RWPE2 (cell line): Measurements from ENCODE around the gene CENPVL1.
"Not testable (repeated sequence)": the region's sequence is repeated elsewhere in the genome, so short reads cannot be mapped to it uniquely, and the experiment has no call there.

Experiments used
- ATAC-seq: fragments of 200-7000 bp; cut with Tn5 transposase; 3 replicates; pipeline ENCODE4 v1.9.1; 2021; ENCODE audit warnings: low read depth
- DNase-seq: peaks from one replicate; pipeline ENCODE4 v3.0.0-alpha.2; 2020; ENCODE audit warnings: low spot score
- H3K27ac ChIP-seq: fragments of 450-650 bp; 2 replicates; pipeline ENCODE4 v1.5.1; 2017; ENCODE audit warnings: mild to moderate bottlenecking; ENCODE audit not compliant: poor library complexity, severe bottlenecking
- H3K27me3 ChIP-seq: fragments of 250-450 bp; sonication (Bioruptor Pico); 2 replicates; pipeline ENCODE4 v1.5.1; 2021; ENCODE audit warnings: mild to moderate bottlenecking, moderate library complexity; ENCODE audit not compliant: insufficient read depth, poor library complexity, severe bottlenecking
- H3K36me3 ChIP-seq: fragments of 250-450 bp; sonication (Bioruptor Pico); 2 replicates; pipeline ENCODE4 v1.5.1; 2020; ENCODE audit warnings: low read depth, mild to moderate bottlenecking, moderate library complexity
- H3K4me1 ChIP-seq: fragments of 250-450 bp; sonication (Bioruptor Pico); 2 replicates; pipeline ENCODE4 v1.5.1; 2021; ENCODE audit warnings: mild to moderate bottlenecking, moderate library complexity; ENCODE audit not compliant: insufficient read depth, poor library complexity, severe bottlenecking
- H3K4me3 ChIP-seq: fragments of 250-450 bp; sonication (Bioruptor Pico); 2 replicates; pipeline ENCODE4 v1.5.1; 2021; ENCODE audit warnings: mild to moderate bottlenecking, moderate library complexity; ENCODE audit not compliant: severe bottlenecking
- H3K9me3 ChIP-seq: fragments of 250-450 bp; sonication (Bioruptor Pico); 2 replicates; pipeline ENCODE4 v1.5.1; 2021; ENCODE audit warnings: mild to moderate bottlenecking, moderate library complexity; ENCODE audit not compliant: severe bottlenecking
- TF ChIP-seq, protein P1 (sequence below): fragments of 450-650 bp; IDR thresholded peaks from one replicate; pipeline ENCODE4 v1.5.1; 2017; ENCODE audit warnings: mild to moderate bottlenecking, moderate library complexity; ENCODE audit not compliant: poor library complexity, severe bottlenecking

CENPVL1 gene

DNA sequence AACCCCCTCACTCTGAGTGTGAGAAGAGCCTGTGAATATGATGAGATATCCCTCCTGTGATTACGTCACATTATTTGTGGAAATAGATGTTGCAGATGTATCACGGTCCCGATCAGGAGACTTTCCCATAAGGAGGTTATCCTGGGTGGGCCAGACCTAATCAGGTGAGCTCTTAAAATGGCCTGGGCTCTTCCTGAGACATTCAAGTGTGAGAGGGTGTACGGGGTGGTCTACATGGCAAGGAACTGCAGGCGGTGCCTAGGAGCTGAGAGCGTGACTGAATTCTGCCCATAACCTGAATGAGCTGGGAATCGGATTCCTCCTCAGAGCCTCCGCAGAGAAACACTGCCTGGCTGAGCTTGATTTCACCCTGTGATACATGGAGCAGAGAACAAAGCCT, 12.9 kb upstream of the CENPVL1 start:
- TF ChIP-seq, protein P1, sequence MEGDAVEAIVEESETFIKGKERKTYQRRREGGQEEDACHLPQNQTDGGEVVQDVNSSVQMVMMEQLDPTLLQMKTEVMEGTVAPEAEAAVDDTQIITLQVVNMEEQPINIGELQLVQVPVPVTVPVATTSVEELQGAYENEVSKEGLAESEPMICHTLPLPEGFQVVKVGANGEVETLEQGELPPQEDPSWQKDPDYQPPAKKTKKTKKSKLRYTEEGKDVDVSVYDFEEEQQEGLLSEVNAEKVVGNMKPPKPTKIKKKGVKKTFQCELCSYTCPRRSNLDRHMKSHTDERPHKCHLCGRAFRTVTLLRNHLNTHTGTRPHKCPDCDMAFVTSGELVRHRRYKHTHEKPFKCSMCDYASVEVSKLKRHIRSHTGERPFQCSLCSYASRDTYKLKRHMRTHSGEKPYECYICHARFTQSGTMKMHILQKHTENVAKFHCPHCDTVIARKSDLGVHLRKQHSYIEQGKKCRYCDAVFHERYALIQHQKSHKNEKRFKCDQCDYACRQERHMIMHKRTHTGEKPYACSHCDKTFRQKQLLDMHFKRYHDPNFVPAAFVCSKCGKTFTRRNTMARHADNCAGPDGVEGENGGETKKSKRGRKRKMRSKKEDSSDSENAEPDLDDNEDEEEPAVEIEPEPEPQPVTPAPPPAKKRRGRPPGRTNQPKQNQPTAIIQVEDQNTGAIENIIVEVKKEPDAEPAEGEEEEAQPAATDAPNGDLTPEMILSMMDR = no peak
- no peak for ATAC-seq
- no peak overlapping the region for H3K4me3 ChIP-seq

DNA sequence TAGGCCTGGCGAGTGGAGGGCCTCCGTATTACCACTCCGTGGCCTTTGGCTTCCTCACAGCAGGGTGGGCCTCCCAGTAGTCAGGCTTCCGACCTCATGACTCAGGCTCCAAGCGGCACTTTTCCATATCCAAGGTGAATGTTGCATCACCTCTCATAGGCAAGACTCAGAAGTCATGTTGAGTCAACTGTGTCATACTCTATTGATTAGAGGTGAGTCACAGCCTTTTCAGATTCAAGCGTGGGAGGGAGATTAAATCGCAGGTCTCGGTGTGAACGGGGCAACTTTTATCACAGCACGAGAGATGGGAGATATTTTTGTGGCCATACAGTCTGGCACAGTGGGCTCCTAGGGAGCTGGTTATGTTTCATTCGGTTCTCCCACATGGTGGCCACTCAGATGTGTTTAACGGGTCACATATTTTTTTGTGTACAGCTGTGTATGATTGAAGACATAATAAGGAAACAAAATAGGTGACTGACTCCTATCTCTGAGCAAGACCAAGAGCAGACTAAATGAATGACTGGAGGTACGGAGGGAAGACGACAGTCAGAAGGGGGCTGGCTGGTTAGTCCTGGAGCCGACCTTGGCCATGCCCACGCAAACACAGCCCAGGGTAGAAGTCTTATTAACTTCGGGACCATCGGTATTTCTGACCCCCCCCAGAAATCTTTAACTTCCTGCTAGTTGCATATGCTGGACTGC, 2.8 kb downstream of the CENPVL1 start:
- not testable (repeated sequence) for H3K9me3 ChIP-seq, H3K27ac ChIP-seq, DNase-seq, H3K4me1 ChIP-seq, H3K4me3 ChIP-seq, H3K36me3 ChIP-seq, H3K27me3 ChIP-seq
- ATAC-seq = peak; percentile 68

More for the DNA sequence above, 12.9 kb upstream of the CENPVL1 start:
- no peak overlapping the region for H3K27ac ChIP-seq
- no peaks in the 10 kb centered on the region for H3K36me3 ChIP-seq
- H3K9me3 ChIP-seq = no peaks in the 10 kb centered on the region
- no peak for DNase-seq
- no peaks in the 10 kb centered on the region for H3K27me3 ChIP-seq
- no peaks in the 10 kb centered on the region for H3K4me1 ChIP-seq

DNA sequence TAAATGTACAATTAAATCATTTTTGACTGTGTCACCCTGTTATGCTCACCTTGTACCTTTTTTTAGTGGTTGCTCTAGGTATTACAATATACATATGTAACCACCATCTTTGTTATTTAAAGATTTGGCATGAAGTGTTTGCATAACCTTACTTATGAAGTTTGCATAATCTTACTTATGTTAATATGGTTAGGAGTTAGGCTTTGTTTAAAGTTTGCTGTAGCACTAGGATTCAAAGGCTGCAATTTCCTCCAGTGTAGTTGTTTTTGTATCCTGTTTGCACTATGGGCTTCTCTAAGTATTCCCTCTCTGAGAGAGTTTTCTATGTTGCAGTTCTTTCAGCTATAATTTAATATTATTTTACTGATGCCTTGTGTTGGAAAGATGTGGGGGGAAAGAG, 17.9 kb downstream of the CENPVL1 start:
- no peaks in the 10 kb centered on the region for H3K4me1 ChIP-seq
- H3K4me3 ChIP-seq = no peak overlapping the region
- no peaks in the 10 kb centered on the region for H3K9me3 ChIP-seq
- no peak overlapping the region for H3K27ac ChIP-seq
- H3K27me3 ChIP-seq = no peaks in the 10 kb centered on the region
- ATAC-seq (no peak), DNase-seq (no peak)
- TF ChIP-seq, protein P1 = no peak
- no peaks in the 10 kb centered on the region for H3K36me3 ChIP-seq

DNA sequence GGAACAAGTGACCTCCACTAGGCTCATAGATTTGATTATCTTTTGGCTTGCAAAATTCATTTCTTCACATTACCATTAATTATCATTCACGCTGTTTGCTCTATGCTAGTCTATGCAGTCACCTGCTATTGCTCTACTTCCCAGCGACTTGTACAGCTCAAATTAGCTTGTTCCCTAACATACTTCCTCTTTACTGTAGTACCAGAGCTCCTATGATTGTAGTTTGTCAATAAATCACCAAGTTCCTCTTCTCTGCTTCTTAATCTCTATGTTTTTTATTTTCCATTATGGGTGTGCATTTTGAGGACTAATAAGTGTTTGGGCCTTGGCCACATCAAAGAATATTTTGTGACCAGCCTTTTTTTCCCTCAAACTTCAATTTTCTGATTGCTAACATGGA, 26.8 kb downstream of the CENPVL1 start:
- DNase-seq (no peak), ATAC-seq (no peak)
- TF ChIP-seq, protein P1 = no peak
- H3K9me3 ChIP-seq = no peaks in the 10 kb centered on the region
- H3K27ac ChIP-seq = no peak overlapping the region
- H3K36me3 ChIP-seq = no peaks in the 10 kb centered on the region
- H3K4me1 ChIP-seq = no peaks in the 10 kb centered on the region
- H3K27me3 ChIP-seq = no peaks in the 10 kb centered on the region
- no peak overlapping the region for H3K4me3 ChIP-seq

DNA sequence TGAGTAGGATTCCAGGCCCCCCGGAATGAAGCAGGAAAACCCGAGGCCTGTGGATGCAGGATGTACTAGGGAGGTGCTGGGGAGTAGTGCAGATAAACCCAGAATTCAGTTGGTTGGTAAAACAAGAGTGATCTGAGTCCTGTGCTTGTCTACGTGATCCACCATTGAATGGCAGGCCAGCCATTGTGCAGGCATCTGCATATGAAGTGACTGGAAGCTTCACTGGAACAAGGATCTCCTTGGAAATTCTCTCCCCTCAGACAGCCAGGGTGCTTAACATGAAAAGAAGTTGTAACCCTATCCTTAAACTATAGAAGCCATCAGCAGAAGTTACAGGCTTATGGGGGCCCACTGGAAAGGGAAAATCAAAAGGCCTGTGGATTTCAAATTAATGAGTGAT, 32.3 kb downstream of the CENPVL1 start:
- no peaks in the 10 kb centered on the region for H3K4me1 ChIP-seq
- no peak for ATAC-seq
- no peak overlapping the region for H3K4me3 ChIP-seq
- peaks cover 6% of the 10 kb centered on the region for H3K27me3 ChIP-seq
- no peak for DNase-seq
- no peak overlapping the region for H3K27ac ChIP-seq
- H3K9me3 ChIP-seq = no peaks in the 10 kb centered on the region
- TF ChIP-seq, protein P1 = no peak
- H3K36me3 ChIP-seq = no peaks in the 10 kb centered on the region
